Naive thymus-derived CD8-positive, alpha-beta T cell (primary cell): ENCODE data around the gene CLIC3. TPM values are rescaled to one million over a fixed set of nuclear protein-coding genes. Genes with fewer than 3 reads are reported as not detected.

ENCODE experiments used
- ATAC-seq, 2 donors: fragments of 150-1000 bp; cut with Tn5 transposase in 1 of 2; sonication (Bioruptor Pico), chemical (Tn5 transposase) in 1 of 2; 1 replicate in 1 of 2; 2 replicates in 1 of 2; pipeline ENCODE4 v1.10.0; 2021; ENCODE audit warnings: mild to moderate bottlenecking in 2 of 2, moderate library complexity in 2 of 2
- POLR2A ChIA-PET: fragments of 350-600 bp; sonication (Branson Sonifier 250); formaldehyde crosslinking; loops from one replicate; lab custom pipeline; 2021; ENCODE audit warnings: antibody characterized with exemption; lab: Charles Lee
- DNase-seq, 10 donors: peaks; one replicate each; pipeline versions ENCODE4 v3.0.0 to v3.0.0-alpha.2; 2020 to 2022
- H3K27ac Mint-ChIP-seq, 10 donors: one replicate each; pipeline ENCODE4 v1.8.0; 2020 to 2022; ENCODE audit warnings: mild to moderate bottlenecking in 10 of 10, mixed read lengths in 10 of 10, moderate library complexity in 4 of 10, inconsistent platforms in 1 of 10
- H3K27me3 Mint-ChIP-seq, 5 donors: one replicate each; pipeline ENCODE4 v1.8.0; 2021 to 2022; ENCODE audit warnings: mixed read lengths in 5 of 5
- H3K36me3 Mint-ChIP-seq, 3 donors: one replicate each; pipeline ENCODE4 v1.8.0; 2020 to 2022; ENCODE audit warnings: mixed read lengths in 3 of 3, mild to moderate bottlenecking in 2 of 3, inconsistent platforms in 1 of 3
- H3K4me1 Mint-ChIP-seq, 4 donors: one replicate each; pipeline ENCODE4 v1.8.0; 2021 to 2022; ENCODE audit warnings: mixed read lengths in 4 of 4
- H3K4me3 Mint-ChIP-seq, 10 donors: one replicate each; pipeline ENCODE4 v1.8.0; 2020 to 2022; ENCODE audit warnings: mild to moderate bottlenecking in 10 of 10, mixed read lengths in 10 of 10, moderate library complexity in 6 of 10, inconsistent platforms in 1 of 10
- H3K9me3 Mint-ChIP-seq, 9 donors: one replicate each; pipeline ENCODE4 v1.8.0; 2020 to 2022; ENCODE audit warnings: mixed read lengths in 9 of 9, mild to moderate bottlenecking in 3 of 9, inconsistent platforms in 1 of 9, moderate library complexity in 1 of 9
- polyA plus RNA-seq, 3 donors: library from polyadenylated mRNA; unstranded; fragments of 300-500 nt; fragmentation: Illumina TruSeq; gene quantifications; one replicate each; pipeline ENCODE4 v1.2.3, GENCODE V29; 2021
- total RNA-seq, 8 experiments: library from RNA in 2 of 8; stranded (reverse) in 2 of 8; gene quantifications; one replicate each; pipeline ENCODE4 v1.2.3 and lab custom pipeline; 2021 to 2026

CLIC3 gene
- total and polyA plus RNA-seq, 5 experiments from 2014 or later: 7.0 to 30.2 (median 13.5) TPM

GRCh38 chr9:137021979-137022661, 25.8 kb upstream of the CLIC3 start:
- Mint-ChIP-seq H3K4me1 (peaks cover 5 to 25% (median 16%) of the 10 kb centered on the region in 4 donors), H3K27ac (peak overlapping the region in 4 of 10 donors; percentile 32 to 80 (median 47)), H3K9me3 (no peaks in the 10 kb centered on the region), H3K27me3 (no peaks in the 10 kb centered on the region), H3K4me3 (peak overlapping the region in 1 of 10 donors; percentile 38), H3K36me3 (peaks cover 0 to 5% (median 0%) of the 10 kb centered on the region in 3 donors)
- peak; percentile 39 to 53 for ATAC-seq
- peak in 7 of 10 donors; percentile 32 to 56 (median 46) for DNase-seq
- POLR2A ChIA-PET: interaction anchor here (0.6 kb wide), 3 partner anchors 13 to 156 kb away, joined by 3 to 4 read pairs (median 3); partner anchors contain the start of gene EDF1

DNA sequence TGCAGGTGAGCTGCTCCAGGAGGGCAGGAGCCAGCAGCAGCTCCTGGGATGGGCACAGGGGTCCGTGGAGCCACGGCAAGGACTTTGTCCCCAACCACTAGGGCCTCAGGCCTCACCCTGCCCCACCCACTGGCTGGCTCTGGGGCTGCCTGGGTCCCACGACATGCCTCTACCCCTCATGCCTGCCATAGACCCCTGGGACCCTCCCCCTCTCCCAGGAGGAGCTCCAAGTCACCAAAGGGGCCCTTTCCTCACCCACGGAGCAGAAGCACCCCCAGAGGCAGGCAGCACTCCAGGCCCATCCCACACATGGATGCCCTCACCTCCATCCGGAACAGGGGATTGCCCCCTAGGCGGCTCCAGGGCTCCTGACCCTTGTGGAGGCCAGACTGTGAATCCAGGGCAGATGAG, 25.2 kb upstream of the CLIC3 start:
- H3K27me3 Mint-ChIP-seq: no peaks in the 10 kb centered on the region
- no peak overlapping the region for H3K27ac Mint-ChIP-seq
- POLR2A ChIA-PET: interaction anchor here (0.6 to 1.2 kb wide), 4 partner anchors 14 to 200 kb away, joined by 3 read pairs; partner anchors contain the start of gene EDF1
- peaks cover 0 to 9% (median 0%) of the 10 kb centered on the region in 3 donors for H3K36me3 Mint-ChIP-seq
- H3K4me3 Mint-ChIP-seq: no peak overlapping the region
- H3K9me3 Mint-ChIP-seq: no peaks in the 10 kb centered on the region
- ATAC-seq: no peak
- peaks cover 3 to 20% (median 12%) of the 10 kb centered on the region in 4 donors for H3K4me1 Mint-ChIP-seq
- no peak for DNase-seq

- POLR2A ChIA-PET: interaction anchor here (0.6 to 1.2 kb wide), 4 partner anchors 14 to 606 kb away, joined by 3 to 4 read pairs (median 3); no protein-coding TSS in a partner anchor
- Mint-ChIP-seq H3K4me3 (no peak overlapping the region), H3K4me1 (peaks cover 2 to 15% (median 9%) of the 10 kb centered on the region in 4 donors), H3K27ac (no peak overlapping the region), H3K9me3 (no peaks in the 10 kb centered on the region), H3K36me3 (peaks cover 0 to 9% (median 0%) of the 10 kb centered on the region in 3 donors), H3K27me3 (no peaks in the 10 kb centered on the region)
- ATAC-seq (no peak), DNase-seq (no peak)
Observed at GRCh38 chr9:137020771-137021567, 24.6 kb upstream of the CLIC3 start.

GRCh38 chr9:137019891-137020683, 23.7 kb upstream of the CLIC3 start:
- no peak for ATAC-seq
- DNase-seq: no peak
- peaks cover 0 to 9% (median 0%) of the 10 kb centered on the region in 3 donors for H3K36me3 Mint-ChIP-seq
- POLR2A ChIA-PET: interaction anchor here (0.5 to 1.2 kb wide), 3 partner anchors 16 to 607 kb away, joined by 3 to 4 read pairs (median 3); no protein-coding TSS in a partner anchor
- H3K27me3 Mint-ChIP-seq: no peaks in the 10 kb centered on the region
- H3K27ac Mint-ChIP-seq: no peak overlapping the region
- H3K4me1 Mint-ChIP-seq: peaks cover 2 to 12% (median 7%) of the 10 kb centered on the region in 4 donors
- H3K4me3 Mint-ChIP-seq: no peak overlapping the region
- H3K9me3 Mint-ChIP-seq: no peaks in the 10 kb centered on the region

GRCh38 chr9:137018761-137019559, 22.6 kb upstream of the CLIC3 start:
- H3K9me3 Mint-ChIP-seq: no peaks in the 10 kb centered on the region
- no peak overlapping the region for H3K4me3 Mint-ChIP-seq
- H3K36me3 Mint-ChIP-seq: peaks cover 0 to 11% (median 0%) of the 10 kb centered on the region in 3 donors
- POLR2A ChIA-PET: interaction anchor here (0.8 kb wide), 1 partner anchor 9 kb away, joined by 3 read pairs; the partner anchor contains the start of gene ABCA2
- H3K27me3 Mint-ChIP-seq: no peaks in the 10 kb centered on the region
- peaks cover 0 to 12% (median 4%) of the 10 kb centered on the region in 4 donors for H3K4me1 Mint-ChIP-seq
- ATAC-seq (no peak), DNase-seq (no peak)
- H3K27ac Mint-ChIP-seq: no peak overlapping the region

GRCh38 chr9:137017791-137018497, 21.6 kb upstream of the CLIC3 start:
- Mint-ChIP-seq H3K27me3 (no peaks in the 10 kb centered on the region), H3K9me3 (no peaks in the 10 kb centered on the region), H3K36me3 (peaks cover 0 to 11% (median 0%) of the 10 kb centered on the region in 3 donors), H3K4me3 (no peak overlapping the region), H3K4me1 (peaks cover 0 to 12% (median 3%) of the 10 kb centered on the region in 4 donors), H3K27ac (no peak overlapping the region)
- DNase-seq (no peak), ATAC-seq (no peak)
- POLR2A ChIA-PET: no interaction called here

DNA sequence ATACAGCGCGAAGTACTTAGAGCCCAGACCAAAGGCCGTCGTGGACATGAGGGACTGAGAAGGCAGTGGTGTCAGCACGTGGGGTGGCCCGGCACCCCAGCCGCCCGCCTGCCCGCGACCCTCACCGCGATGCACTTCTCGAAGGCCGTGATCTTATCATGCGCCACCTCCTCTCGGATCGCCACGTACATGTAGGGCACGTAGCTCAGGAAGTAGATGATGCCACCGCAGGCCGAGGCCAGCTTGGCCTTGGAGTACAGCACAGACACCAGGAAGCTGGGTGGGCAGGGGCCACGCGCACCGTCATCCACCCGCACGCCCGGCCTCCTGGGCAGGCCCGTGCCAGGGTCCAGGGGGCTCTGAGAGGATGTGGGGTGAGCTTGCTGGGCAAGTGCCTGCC, 20.7 kb upstream of the CLIC3 start:
- peaks cover 0 to 9% (median 2%) of the 10 kb centered on the region in 4 donors for H3K4me1 Mint-ChIP-seq
- no peaks in the 10 kb centered on the region for H3K9me3 Mint-ChIP-seq
- H3K4me3 Mint-ChIP-seq: no peak overlapping the region
- DNase-seq (no peak), ATAC-seq (no peak)
- H3K36me3 Mint-ChIP-seq: peaks cover 0 to 15% (median 0%) of the 10 kb centered on the region in 3 donors
- no peak overlapping the region for H3K27ac Mint-ChIP-seq
- POLR2A ChIA-PET: no interaction called here
- no peaks in the 10 kb centered on the region for H3K27me3 Mint-ChIP-seq

DNA sequence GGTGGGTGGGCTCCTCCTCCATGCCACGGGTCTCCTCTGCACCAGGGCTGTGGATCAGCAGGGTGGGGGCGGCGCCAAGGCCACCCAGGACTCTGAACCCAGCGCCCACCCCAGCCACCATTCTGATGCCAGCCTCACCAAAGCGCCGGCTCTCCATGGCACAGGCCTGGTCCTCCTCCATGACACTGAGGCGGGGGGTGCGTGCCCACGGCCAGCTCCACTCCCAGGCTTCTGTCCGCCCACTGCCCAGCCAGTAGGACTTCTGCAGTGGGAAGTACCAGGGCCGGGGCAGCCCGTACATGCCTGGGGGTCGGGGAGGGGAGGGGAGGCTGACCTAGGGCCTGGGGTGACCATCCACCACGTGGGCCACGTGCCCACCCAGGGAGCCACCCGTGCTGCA, 20.1 kb upstream of the CLIC3 start:
- Mint-ChIP-seq H3K4me3 (no peak overlapping the region), H3K36me3 (peaks cover 0 to 16% (median 0%) of the 10 kb centered on the region in 3 donors), H3K27ac (peak overlapping the region in 1 of 10 donors; percentile 5), H3K27me3 (no peaks in the 10 kb centered on the region), H3K9me3 (no peaks in the 10 kb centered on the region), H3K4me1 (peaks cover 0 to 6% (median 2%) of the 10 kb centered on the region in 4 donors)
- POLR2A ChIA-PET: no interaction called here
- ATAC-seq: no peak
- no peak for DNase-seq

- DNase-seq (no peak), ATAC-seq (no peak)
- Mint-ChIP-seq H3K9me3 (no peaks in the 10 kb centered on the region), H3K36me3 (peaks cover 0 to 21% (median 0%) of the 10 kb centered on the region in 3 donors), H3K27me3 (no peaks in the 10 kb centered on the region), H3K4me3 (no peak overlapping the region), H3K4me1 (peaks cover 0 to 6% (median 2%) of the 10 kb centered on the region in 4 donors), H3K27ac (no peak overlapping the region)
- POLR2A ChIA-PET: no interaction called here
Observed at GRCh38 chr9:137015976-137016375, 19.6 kb upstream of the CLIC3 start.

GRCh38 chr9:137015540-137015930, 19.2 kb upstream of the CLIC3 start:
- H3K4me1 Mint-ChIP-seq: peaks cover 0 to 6% (median 2%) of the 10 kb centered on the region in 4 donors
- no peak overlapping the region for H3K4me3 Mint-ChIP-seq
- no peak for DNase-seq
- peaks cover 0 to 21% (median 0%) of the 10 kb centered on the region in 3 donors for H3K36me3 Mint-ChIP-seq
- no peak overlapping the region for H3K27ac Mint-ChIP-seq
- no peak for ATAC-seq
- H3K9me3 Mint-ChIP-seq: no peaks in the 10 kb centered on the region
- H3K27me3 Mint-ChIP-seq: no peaks in the 10 kb centered on the region
- POLR2A ChIA-PET: interaction anchor here (1.8 kb wide), 1 partner anchor 9 kb away, joined by 7 read pairs; no protein-coding TSS in a partner anchor
